Natural killer cell (primary cell): ENCODE measurements around the gene PPIP5K2. TPM values are rescaled to one million over a fixed set of nuclear protein-coding genes. Genes with fewer than 3 reads are reported as not detected.

Experiments used
- ATAC-seq, 3 donors: fragments of 150-1000 bp in 2 of 3; fragments of 200-7000 bp in 1 of 3; cut with Tn5 transposase; 1 replicate in 1 of 3; 2 replicates in 2 of 3; pipeline ENCODE4 v1.10.0; 2021; ENCODE audit warnings: mild to moderate bottlenecking in 2 of 3, moderate library complexity in 2 of 3
- DNase-seq, 2 donors: peaks; one replicate each; pipeline versions ENCODE4 v3.0.0 to v3.0.0-alpha.2; 2013 to 2021; ENCODE audit warnings: mixed read lengths in 1 of 2
- H3K27ac ChIP-seq: one replicate; pipeline ENCODE4 v1.5.1; 2013; ENCODE audit warnings: mild to moderate bottlenecking, low read length
- H3K27me3 ChIP-seq: one replicate; pipeline ENCODE4 v1.6.1; 2013; ENCODE audit warnings: low read length; ENCODE audit not compliant: control insufficient read depth, insufficient read depth
- H3K36me3 ChIP-seq: one replicate; pipeline ENCODE4 v1.6.1; 2013; ENCODE audit warnings: low read length; ENCODE audit not compliant: control insufficient read depth, insufficient read depth
- H3K4me1 ChIP-seq: one replicate; pipeline ENCODE4 v1.6.1; 2013; ENCODE audit warnings: low read length; ENCODE audit not compliant: control insufficient read depth, insufficient read depth
- H3K4me3 ChIP-seq: one replicate; pipeline ENCODE4 v1.5.1; 2013; ENCODE audit warnings: low read length
- H3K9me3 ChIP-seq: one replicate; pipeline ENCODE4 v1.6.1; 2013; ENCODE audit warnings: low read length; ENCODE audit not compliant: control insufficient read depth, insufficient read depth
- H3K27ac Mint-ChIP-seq, 2 donors: one replicate each; pipeline ENCODE4 v1.8.0; 2022; ENCODE audit warnings: mild to moderate bottlenecking in 2 of 2, mixed read lengths in 2 of 2, moderate library complexity in 1 of 2
- H3K27me3 Mint-ChIP-seq, 2 donors: one replicate each; pipeline ENCODE4 v1.8.0; 2022; ENCODE audit warnings: low read depth in 2 of 2, mixed read lengths in 2 of 2
- H3K36me3 Mint-ChIP-seq: one replicate; pipeline ENCODE4 v1.8.0; 2022; ENCODE audit warnings: mixed read lengths
- H3K4me1 Mint-ChIP-seq, 2 donors: one replicate each; pipeline ENCODE4 v1.8.0; 2022; ENCODE audit warnings: mixed read lengths in 2 of 2
- H3K4me3 Mint-ChIP-seq: one replicate; pipeline ENCODE4 v1.8.0; 2022; ENCODE audit warnings: mild to moderate bottlenecking, moderate library complexity, mixed read lengths
- H3K9me3 Mint-ChIP-seq, 2 donors: one replicate each; pipeline ENCODE4 v1.8.0; 2022; ENCODE audit warnings: mixed read lengths in 2 of 2
- CTCF ChIP-seq: fragments of 200-600 bp; IDR thresholded peaks from one replicate; pipeline ENCODE4 v1.8.0; 2022; ENCODE audit warnings: antibody characterized with exemption
- WGBS: methylation state at CpG from one replicate; pipeline ENCODE4 v1.1.7; 2013; ENCODE audit warnings: missing lambda C conversion rate; ENCODE audit not compliant: insufficient coverage; 5-methylcytosine and 5-hydroxymethylcytosine counted together
- intact Hi-C: fragments of 100-400 bp; cut with micrococcal nuclease; formaldehyde crosslinking; loops from one replicate; pipeline ENCODE4 v1.14.2; 2022
- total RNA-seq, 4 donors: library from RNA; stranded (reverse); fragments of 120-200 nt in 1 of 4; gene quantifications; one replicate each; pipeline versions ENCODE4 v1.2.3 to v1.2.4, GENCODE V29; 2013 to 2022

The PPIP5K2 gene
- total RNA-seq, 3 donors from 2014 or later (not counting 1 experiment from before 2014, with no cell fraction given) = 71.4 to 85.3 (median 72.8) TPM

GRCh38 chr5:103209065-103209464 lies 89.0 kb downstream of the PPIP5K2 start:
- no peak for TF ChIP-seq CTCF
- Mint-ChIP-seq H3K9me3 (no peaks in the 10 kb centered on the region), H3K27me3 (no peaks in the 10 kb centered on the region), H3K36me3 (peaks cover 13% of the 10 kb centered on the region), H3K27ac (no peak overlapping the region), H3K4me3 (no peak overlapping the region), H3K4me1 (peaks cover 14 to 16% of the 10 kb centered on the region in 2 donors)
- ATAC-seq (no peak), DNase-seq (no peak)
- H3K9me3 ChIP-seq = no peaks in the 10 kb centered on the region
- H3K4me3 ChIP-seq = no peak overlapping the region
- H3K4me1 ChIP-seq = no peaks in the 10 kb centered on the region
- no peaks in the 10 kb centered on the region for H3K27me3 ChIP-seq
- H3K36me3 ChIP-seq = peaks cover 4% of the 10 kb centered on the region
- no peak overlapping the region for H3K27ac ChIP-seq
- intact Hi-C loops = no loop called here

DNA sequence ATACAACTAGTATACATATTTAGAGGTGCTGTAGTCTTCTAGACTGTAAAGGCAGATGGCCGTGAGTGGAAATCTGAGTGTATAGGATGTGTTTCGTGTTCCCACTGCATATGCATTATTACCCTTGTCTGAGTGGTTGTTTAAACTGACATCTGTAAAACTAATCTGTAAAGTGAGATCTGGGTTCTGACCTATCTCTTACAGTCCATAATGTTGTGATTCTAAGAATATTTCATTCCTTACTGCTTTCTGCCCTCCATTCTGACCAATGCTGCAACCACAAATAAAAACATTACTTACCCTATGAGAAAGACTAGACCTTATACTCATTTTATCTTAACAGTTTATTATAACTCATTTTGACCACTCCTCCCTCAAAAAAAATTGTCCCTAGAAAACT lies 90.9 kb downstream of the PPIP5K2 start:
- H3K9me3 ChIP-seq = no peaks in the 10 kb centered on the region
- H3K36me3 ChIP-seq = peaks cover 3% of the 10 kb centered on the region
- no peaks in the 10 kb centered on the region for H3K9me3 Mint-ChIP-seq
- H3K27ac ChIP-seq = peak overlapping the region; percentile 8
- no peak overlapping the region for H3K4me3 ChIP-seq
- no peaks in the 10 kb centered on the region for H3K27me3 ChIP-seq
- no peaks in the 10 kb centered on the region for H3K4me1 ChIP-seq
- H3K27me3 Mint-ChIP-seq = no peaks in the 10 kb centered on the region
- no peak for ATAC-seq
- peak overlapping the region; percentile 73 to 85 for H3K27ac Mint-ChIP-seq
- H3K36me3 Mint-ChIP-seq = peaks cover 6% of the 10 kb centered on the region
- intact Hi-C loops = no loop called here
- no peak overlapping the region for H3K4me3 Mint-ChIP-seq
- H3K4me1 Mint-ChIP-seq = peaks cover 15 to 17% of the 10 kb centered on the region in 2 donors
- no peak for TF ChIP-seq CTCF
- no peak for DNase-seq
- WGBS = 92% methylated on average over 2 of the region's 2 CpGs

DNA sequence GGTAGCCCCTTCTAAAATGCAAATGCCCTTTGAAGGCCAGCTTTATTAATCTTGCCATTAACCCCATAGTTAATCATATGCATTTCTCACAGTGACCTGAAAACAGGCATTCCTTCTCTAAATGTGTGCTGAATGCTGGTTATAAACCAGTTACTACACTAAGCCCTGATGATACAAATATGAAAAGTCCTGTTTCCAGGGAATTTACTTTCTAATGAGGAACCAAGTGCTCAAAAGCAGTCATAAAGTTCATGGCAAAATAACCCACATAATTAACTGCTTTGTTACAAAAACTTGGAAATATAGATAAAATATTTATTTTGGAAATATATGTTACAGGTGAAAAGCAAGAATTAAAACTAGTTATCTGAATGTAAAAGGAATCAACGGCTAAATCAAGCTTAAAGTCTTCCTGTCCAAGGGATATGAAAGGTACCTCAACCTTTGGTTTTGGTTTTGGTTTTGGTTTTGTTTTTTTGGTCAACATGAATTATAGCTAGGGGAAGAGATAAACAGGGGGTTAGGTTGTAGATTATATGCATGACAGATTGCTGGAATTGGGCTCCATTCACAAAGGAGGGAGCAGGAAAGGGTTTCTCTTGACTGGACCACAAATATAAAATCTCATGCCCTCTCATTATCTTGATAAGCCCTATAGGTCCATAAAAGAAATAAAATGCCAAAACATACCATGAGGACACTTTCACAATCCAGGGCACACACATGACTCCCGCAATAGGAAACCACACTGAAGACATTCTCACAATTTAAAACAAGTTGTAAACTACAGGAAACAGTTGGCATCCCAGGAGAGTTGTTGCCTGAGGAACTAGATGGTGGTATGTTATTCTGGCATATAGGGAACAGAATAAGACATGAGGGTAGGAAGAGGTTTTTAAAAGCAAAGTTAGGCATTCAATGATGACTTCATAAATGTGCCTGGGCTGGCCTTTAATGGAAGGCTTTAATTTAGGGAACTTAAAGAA lies 91.8 kb downstream of the PPIP5K2 start:
- Histone ChIP-seq H3K27ac (peak overlapping the region; percentile 47), H3K27me3 (no peaks in the 10 kb centered on the region), H3K36me3 (no peaks in the 10 kb centered on the region), H3K4me1 (no peaks in the 10 kb centered on the region), H3K4me3 (peak overlapping the region; percentile 11), H3K9me3 (no peaks in the 10 kb centered on the region)
- intact Hi-C loops = no loop called here
- peak overlapping the region; percentile 73 for H3K4me3 Mint-ChIP-seq
- no peaks in the 10 kb centered on the region for H3K36me3 Mint-ChIP-seq
- H3K4me1 Mint-ChIP-seq = peaks cover 19 to 21% of the 10 kb centered on the region in 2 donors
- H3K27ac Mint-ChIP-seq = peak overlapping the region; percentile 73 to 85
- H3K9me3 Mint-ChIP-seq = no peaks in the 10 kb centered on the region
- H3K27me3 Mint-ChIP-seq = no peaks in the 10 kb centered on the region
- DNase-seq = peak in 1 of 2 donors; percentile 28
- 0% methylated on average over 2 of the region's 2 CpGs for WGBS
- ATAC-seq = peak; percentile 64 to 93 (median 80)
- no peak for TF ChIP-seq CTCF
